ENCODE measurements around the gene FOXN3. TPM values are rescaled to one million over a fixed set of nuclear protein-coding genes. Genes with fewer than 3 reads are reported as not detected.

FOXN3 gene
- total and polyA plus RNA-seq, 2 donors (not counting 1 experiment from before 2014, with no cell fraction given): 27.9 to 33.3 TPM

DNA sequence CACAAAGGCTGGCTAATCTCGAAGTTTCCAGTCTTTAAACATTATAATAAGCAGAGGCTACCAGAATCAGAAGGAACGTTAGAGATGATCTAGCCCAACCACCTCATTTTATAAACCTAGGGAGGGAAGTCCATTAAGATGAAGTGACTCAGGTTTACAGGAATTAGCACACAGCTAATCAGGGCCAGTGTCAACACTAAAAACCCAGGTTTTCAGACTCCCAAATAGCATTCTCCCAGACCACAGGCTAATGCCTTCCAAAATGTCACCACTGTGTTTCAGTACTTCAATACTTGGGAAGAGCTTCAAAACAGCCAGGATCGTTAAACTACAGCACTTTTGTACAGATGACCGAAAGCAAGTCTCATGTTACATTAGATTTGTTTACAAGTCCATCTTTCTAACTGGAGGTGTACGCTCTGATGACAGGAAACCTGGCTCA is 89.2 kb downstream of the FOXN3 start:
- peak in 1 of 2 donors; percentile 91 for DNase-seq (ENCODE audit: low read depth in 2 of 2)
- no peaks in the 10 kb centered on the region for H4K20me1 ChIP-seq (ENCODE audit: control insufficient read depth, extremely low read depth, insufficient read depth, low read length)
- H3K4me1 ChIP-seq (ENCODE audit: control insufficient read depth, extremely low read depth, insufficient read depth, low read length): peaks cover 10% of the 10 kb centered on the region
- no peak overlapping the region for H2AFZ ChIP-seq (ENCODE audit: low read length)
- no peak overlapping the region for H3K4me2 ChIP-seq (ENCODE audit: extremely low read depth, insufficient read depth, low read length)
- TF ChIP-seq, protein P1, sequence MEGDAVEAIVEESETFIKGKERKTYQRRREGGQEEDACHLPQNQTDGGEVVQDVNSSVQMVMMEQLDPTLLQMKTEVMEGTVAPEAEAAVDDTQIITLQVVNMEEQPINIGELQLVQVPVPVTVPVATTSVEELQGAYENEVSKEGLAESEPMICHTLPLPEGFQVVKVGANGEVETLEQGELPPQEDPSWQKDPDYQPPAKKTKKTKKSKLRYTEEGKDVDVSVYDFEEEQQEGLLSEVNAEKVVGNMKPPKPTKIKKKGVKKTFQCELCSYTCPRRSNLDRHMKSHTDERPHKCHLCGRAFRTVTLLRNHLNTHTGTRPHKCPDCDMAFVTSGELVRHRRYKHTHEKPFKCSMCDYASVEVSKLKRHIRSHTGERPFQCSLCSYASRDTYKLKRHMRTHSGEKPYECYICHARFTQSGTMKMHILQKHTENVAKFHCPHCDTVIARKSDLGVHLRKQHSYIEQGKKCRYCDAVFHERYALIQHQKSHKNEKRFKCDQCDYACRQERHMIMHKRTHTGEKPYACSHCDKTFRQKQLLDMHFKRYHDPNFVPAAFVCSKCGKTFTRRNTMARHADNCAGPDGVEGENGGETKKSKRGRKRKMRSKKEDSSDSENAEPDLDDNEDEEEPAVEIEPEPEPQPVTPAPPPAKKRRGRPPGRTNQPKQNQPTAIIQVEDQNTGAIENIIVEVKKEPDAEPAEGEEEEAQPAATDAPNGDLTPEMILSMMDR (conservative IDR thresholded peaks at IDR 0.05 in 1 of 2, IDR thresholded peaks at IDR 0.05 in 1 of 2; ENCODE audit: low read depth in 1 of 2, low read length in 2 of 2): no peak
- TF ChIP-seq EZH2 (IDR thresholded peaks at IDR 0.05; ENCODE audit: low read length, missing control alignments): no peak
- H3K4me3 ChIP-seq (replicated peaks in 1 of 4; ENCODE audit: control extremely low read depth in 1 of 4, insufficient read depth in 1 of 4, low read depth in 3 of 4, low read length in 4 of 4): no peak overlapping the region
- no peaks in the 10 kb centered on the region for H3K36me3 ChIP-seq (ENCODE audit: control insufficient read depth, insufficient read depth, low read length)
- H3K9ac ChIP-seq (ENCODE audit: insufficient read depth, low read length): no peak overlapping the region
- no peak overlapping the region for H3K27ac ChIP-seq (ENCODE audit: insufficient read depth, low read length)
- no peaks in the 10 kb centered on the region for H3K27me3 ChIP-seq (ENCODE audit: control insufficient read depth, insufficient read depth, low read length)
- H3K9me3 ChIP-seq (ENCODE audit: control insufficient read depth, insufficient read depth, low read depth, low read length): no peaks in the 10 kb centered on the region
- no peaks in the 10 kb centered on the region for H3K79me2 ChIP-seq (ENCODE audit: control insufficient read depth, insufficient read depth, low read length)

DNA sequence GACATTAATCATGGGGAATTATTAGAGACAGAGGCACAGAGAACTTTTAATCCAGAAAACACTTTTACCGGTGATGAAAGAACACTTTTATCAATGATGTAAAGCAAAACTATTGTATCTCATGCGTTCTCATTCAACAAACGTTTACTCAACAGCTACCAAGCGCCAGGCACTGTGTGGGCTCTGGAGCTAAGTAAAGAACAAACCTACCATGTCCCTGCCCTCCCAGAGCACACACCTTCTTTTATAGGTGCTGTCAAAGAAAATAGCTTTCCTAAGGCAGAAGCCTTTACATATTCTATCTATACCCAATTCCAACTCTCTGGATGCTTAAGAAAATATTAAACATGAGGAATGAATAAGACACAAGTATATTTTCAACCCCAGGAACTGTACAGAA is 91.1 kb downstream of the FOXN3 start:
- Histone ChIP-seq H4K20me1 (ENCODE audit: control insufficient read depth, extremely low read depth, insufficient read depth, low read length) (no peaks in the 10 kb centered on the region), H3K4me2 (ENCODE audit: extremely low read depth, insufficient read depth, low read length) (no peak overlapping the region), H3K9ac (ENCODE audit: insufficient read depth, low read length) (no peak overlapping the region), H2AFZ (ENCODE audit: low read length) (no peak overlapping the region), H3K36me3 (ENCODE audit: control insufficient read depth, insufficient read depth, low read length) (no peaks in the 10 kb centered on the region), H3K4me3 (replicated peaks in 1 of 4; ENCODE audit: control extremely low read depth in 1 of 4, insufficient read depth in 1 of 4, low read depth in 3 of 4, low read length in 4 of 4) (no peak overlapping the region), H3K79me2 (ENCODE audit: control insufficient read depth, insufficient read depth, low read length) (no peaks in the 10 kb centered on the region), H3K4me1 (ENCODE audit: control insufficient read depth, extremely low read depth, insufficient read depth, low read length) (peaks cover 7% of the 10 kb centered on the region), H3K9me3 (ENCODE audit: control insufficient read depth, insufficient read depth, low read depth, low read length) (no peaks in the 10 kb centered on the region), H3K27me3 (ENCODE audit: control insufficient read depth, insufficient read depth, low read length) (no peaks in the 10 kb centered on the region), H3K27ac (ENCODE audit: insufficient read depth, low read length) (no peak overlapping the region)
- TF ChIP-seq EZH2 (IDR thresholded peaks at IDR 0.05; ENCODE audit: low read length, missing control alignments): no peak
- TF ChIP-seq, protein P1 (conservative IDR thresholded peaks at IDR 0.05 in 1 of 2, IDR thresholded peaks at IDR 0.05 in 1 of 2; ENCODE audit: low read depth in 1 of 2, low read length in 2 of 2): no peak
- DNase-seq (ENCODE audit: low read depth in 2 of 2): no peak

DNA sequence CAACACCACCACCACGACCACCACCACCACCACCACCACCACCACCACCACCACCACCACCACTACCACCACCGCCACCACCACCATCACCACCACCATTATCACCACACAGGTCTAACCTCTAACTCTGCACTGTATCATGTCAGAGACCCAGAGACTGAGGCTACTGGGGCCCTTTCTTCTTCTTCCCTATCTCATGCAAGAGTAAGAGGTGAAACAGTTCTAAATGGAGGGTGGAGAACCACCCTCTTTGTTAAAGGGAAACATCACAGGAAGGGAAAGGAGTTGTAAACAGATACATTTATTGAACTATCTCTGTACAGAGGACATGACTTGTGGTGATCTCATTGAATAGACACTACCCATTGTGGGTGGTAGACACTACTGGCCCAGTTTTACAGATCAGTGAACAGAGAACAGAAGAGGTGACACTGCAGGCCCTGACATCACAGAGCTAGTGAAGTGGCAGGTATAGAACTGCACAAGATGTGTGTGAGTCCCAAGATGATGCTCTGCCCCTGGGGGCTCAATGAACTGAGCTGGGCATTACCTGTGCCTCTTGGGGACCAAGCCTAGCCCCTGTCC is 91.6 kb downstream of the FOXN3 start:
- no peaks in the 10 kb centered on the region for H4K20me1 ChIP-seq (ENCODE audit: control insufficient read depth, extremely low read depth, insufficient read depth, low read length)

More for the DNA sequence above, 91.6 kb downstream of the FOXN3 start:
- Histone ChIP-seq H2AFZ (ENCODE audit: low read length) (no peak overlapping the region), H3K4me3 (replicated peaks in 1 of 4; ENCODE audit: control extremely low read depth in 1 of 4, insufficient read depth in 1 of 4, low read depth in 3 of 4, low read length in 4 of 4) (no peak overlapping the region), H3K9ac (ENCODE audit: insufficient read depth, low read length) (no peak overlapping the region), H3K4me2 (ENCODE audit: extremely low read depth, insufficient read depth, low read length) (no peak overlapping the region), H3K4me1 (ENCODE audit: control insufficient read depth, extremely low read depth, insufficient read depth, low read length) (peaks cover 7% of the 10 kb centered on the region), H3K27me3 (ENCODE audit: control insufficient read depth, insufficient read depth, low read length) (no peaks in the 10 kb centered on the region), H3K79me2 (ENCODE audit: control insufficient read depth, insufficient read depth, low read length) (no peaks in the 10 kb centered on the region), H3K27ac (ENCODE audit: insufficient read depth, low read length) (no peak overlapping the region), H3K36me3 (ENCODE audit: control insufficient read depth, insufficient read depth, low read length) (no peaks in the 10 kb centered on the region), H3K9me3 (ENCODE audit: control insufficient read depth, insufficient read depth, low read depth, low read length) (no peaks in the 10 kb centered on the region)
- TF ChIP-seq, protein P1 (conservative IDR thresholded peaks at IDR 0.05 in 1 of 2, IDR thresholded peaks at IDR 0.05 in 1 of 2; ENCODE audit: low read depth in 1 of 2, low read length in 2 of 2): no peak
- TF ChIP-seq EZH2 (IDR thresholded peaks at IDR 0.05; ENCODE audit: low read length, missing control alignments): no peak
- DNase-seq (ENCODE audit: low read depth in 2 of 2): no peak
